SKM-1 treated with dmso at 0.1 percent for 144 hours (cell line): ENCODE results near the gene NTRK2.

ENCODE experiments used
- DNase-seq: peaks from one replicate; lab custom pipeline; 2025; ENCODE audit not compliant: unreplicated experiment; lab: John Stamatoyannopoulos, UW

NTRK2 gene

GRCh38 chr9:84812847-84813246 is 143.3 kb downstream of the NTRK2 start:
- DNase-seq, result no peak

- DNase-seq, result no peak
These were observed 146.0 kb downstream of the NTRK2 start for GRCh38 chr9:84815554-84815953.

- DNase-seq, result no peak
These were observed 147.5 kb downstream of the NTRK2 start for GRCh38 chr9:84817038-84817437.

- no peak for DNase-seq
These were observed 149.3 kb downstream of the NTRK2 start for GRCh38 chr9:84818791-84819190.

- DNase-seq, result no peak
These were observed 150.0 kb downstream of the NTRK2 start for GRCh38 chr9:84819491-84819991.

GRCh38 chr9:84821431-84821830 is 151.9 kb downstream of the NTRK2 start:
- DNase-seq, result no peak

- DNase-seq, result no peak
These were observed 153.2 kb downstream of the NTRK2 start for GRCh38 chr9:84822589-84823233.

GRCh38 chr9:84823421-84824271 is 154.1 kb downstream of the NTRK2 start:
- no peak for DNase-seq

- DNase-seq, result no peak
These were observed 157.8 kb downstream of the NTRK2 start for GRCh38 chr9:84827216-84827765.

- no peak for DNase-seq
These were observed 158.5 kb downstream of the NTRK2 start for GRCh38 chr9:84828046-84828445.

- DNase-seq, result no peak
These were observed 159.9 kb downstream of the NTRK2 start for GRCh38 chr9:84829471-84829870.

- DNase-seq, result no peak
These were observed 160.6 kb downstream of the NTRK2 start for GRCh38 chr9:84829997-84830696.

GRCh38 chr9:84831377-84831776 is 161.8 kb downstream of the NTRK2 start:
- no peak for DNase-seq

- DNase-seq, result no peak
These were observed 162.9 kb downstream of the NTRK2 start for GRCh38 chr9:84832453-84832852.

GRCh38 chr9:84834426-84834825 is 164.9 kb downstream of the NTRK2 start:
- DNase-seq, result no peak

GRCh38 chr9:84835745-84836144 is 166.2 kb downstream of the NTRK2 start:
- no peak for DNase-seq

GRCh38 chr9:84838879-84839278 is 169.3 kb downstream of the NTRK2 start:
- no peak for DNase-seq

- no peak for DNase-seq
These were observed 170.0 kb downstream of the NTRK2 start for GRCh38 chr9:84839541-84839940.

GRCh38 chr9:84841931-84842330 is 172.4 kb downstream of the NTRK2 start:
- DNase-seq, result no peak

GRCh38 chr9:84843175-84843824 is 173.8 kb downstream of the NTRK2 start:
- no peak for DNase-seq
